A549 (cell line): ENCODE measurements around the gene APOL5.

Experiments
- CHD2 ChIP-seq: fragments of 150-350 bp; IDR thresholded peaks from 2 replicates; pipeline ENCODE4 v1.6.1; 2014; ENCODE audit warnings: low read length; ENCODE audit not compliant: partially characterized antibody
- CTCF ChIP-seq: fragments of >200 bp; sonication (Bioruptor Twin); formaldehyde crosslinking; IDR thresholded peaks from 3 replicates; pipeline ENCODE4 v1.5.1; 2016
- ESRRA ChIP-seq: fragments of 150-350 bp; IDR thresholded peaks from 2 replicates; pipeline ENCODE4 v1.6.1; 2014; ENCODE audit warnings: mild to moderate bottlenecking, low read length, borderline replicate concordance
- POLR2AphosphoS2 ChIP-seq: conservative IDR thresholded peaks from 2 replicates; pipeline ENCODE4 v1.6.1; 2012; ENCODE audit warnings: low read length, improper control_type of control experiment, inconsistent platforms
- TF ChIP-seq, protein P1 (sequence below): fragments of 200-600 bp; sonication (generic); IDR thresholded peaks from 2 replicates; pipeline ENCODE4 v1.6.1; 2016; ENCODE audit warnings: antibody characterized with exemption, mild to moderate bottlenecking, moderate library complexity

GRCh38 chr22:35742342-35743100 lies 24.8 kb downstream of the APOL5 start:
- TF ChIP-seq CHD2 = no peak
- TF ChIP-seq, protein P1, sequence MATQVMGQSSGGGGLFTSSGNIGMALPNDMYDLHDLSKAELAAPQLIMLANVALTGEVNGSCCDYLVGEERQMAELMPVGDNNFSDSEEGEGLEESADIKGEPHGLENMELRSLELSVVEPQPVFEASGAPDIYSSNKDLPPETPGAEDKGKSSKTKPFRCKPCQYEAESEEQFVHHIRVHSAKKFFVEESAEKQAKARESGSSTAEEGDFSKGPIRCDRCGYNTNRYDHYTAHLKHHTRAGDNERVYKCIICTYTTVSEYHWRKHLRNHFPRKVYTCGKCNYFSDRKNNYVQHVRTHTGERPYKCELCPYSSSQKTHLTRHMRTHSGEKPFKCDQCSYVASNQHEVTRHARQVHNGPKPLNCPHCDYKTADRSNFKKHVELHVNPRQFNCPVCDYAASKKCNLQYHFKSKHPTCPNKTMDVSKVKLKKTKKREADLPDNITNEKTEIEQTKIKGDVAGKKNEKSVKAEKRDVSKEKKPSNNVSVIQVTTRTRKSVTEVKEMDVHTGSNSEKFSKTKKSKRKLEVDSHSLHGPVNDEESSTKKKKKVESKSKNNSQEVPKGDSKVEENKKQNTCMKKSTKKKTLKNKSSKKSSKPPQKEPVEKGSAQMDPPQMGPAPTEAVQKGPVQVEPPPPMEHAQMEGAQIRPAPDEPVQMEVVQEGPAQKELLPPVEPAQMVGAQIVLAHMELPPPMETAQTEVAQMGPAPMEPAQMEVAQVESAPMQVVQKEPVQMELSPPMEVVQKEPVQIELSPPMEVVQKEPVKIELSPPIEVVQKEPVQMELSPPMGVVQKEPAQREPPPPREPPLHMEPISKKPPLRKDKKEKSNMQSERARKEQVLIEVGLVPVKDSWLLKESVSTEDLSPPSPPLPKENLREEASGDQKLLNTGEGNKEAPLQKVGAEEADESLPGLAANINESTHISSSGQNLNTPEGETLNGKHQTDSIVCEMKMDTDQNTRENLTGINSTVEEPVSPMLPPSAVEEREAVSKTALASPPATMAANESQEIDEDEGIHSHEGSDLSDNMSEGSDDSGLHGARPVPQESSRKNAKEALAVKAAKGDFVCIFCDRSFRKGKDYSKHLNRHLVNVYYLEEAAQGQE = no peak
- TF ChIP-seq CTCF = no peak
- no peak for TF ChIP-seq ESRRA
- TF ChIP-seq POLR2AphosphoS2 = no peak
